ENCODE results near the gene DLL4. TPM values are rescaled to one million over a fixed set of nuclear protein-coding genes. Genes with fewer than 3 reads are reported as not detected.

Gene DLL4
- total RNA-seq, 1 donor from 2014 or later: 0.69 TPM

GRCh38 chr15:40942337-40942854 lies 13.3 kb downstream of the DLL4 start:
- DNase-seq (ENCODE audit: low read depth): no peak
- TF ChIP-seq CTCF (conservative IDR thresholded peaks at IDR 0.05; ENCODE audit: low read depth, low read length): no peak
- peak overlapping the region; percentile 57 for H3K4me3 ChIP-seq (ENCODE audit: low read depth, low read length)

GRCh38 chr15:40942878-40943277 lies 13.7 kb downstream of the DLL4 start:
- no peak for DNase-seq (ENCODE audit: low read depth)
- no peak for TF ChIP-seq CTCF (conservative IDR thresholded peaks at IDR 0.05; ENCODE audit: low read depth, low read length)
- no peak overlapping the region for H3K4me3 ChIP-seq (ENCODE audit: low read depth, low read length)

- no peak overlapping the region for H3K4me3 ChIP-seq (ENCODE audit: low read depth, low read length)
- no peak for TF ChIP-seq CTCF (conservative IDR thresholded peaks at IDR 0.05; ENCODE audit: low read depth, low read length)
- no peak for DNase-seq (ENCODE audit: low read depth)
Measured at GRCh38 chr15:40943764-40944365, 14.7 kb downstream of the DLL4 start.

- TF ChIP-seq CTCF (conservative IDR thresholded peaks at IDR 0.05; ENCODE audit: low read depth, low read length): no peak
- no peak for DNase-seq (ENCODE audit: low read depth)
Measured at GRCh38 chr15:40944510-40945296, 15.6 kb downstream of the DLL4 start.

GRCh38 chr15:40948706-40949473 lies 19.8 kb downstream of the DLL4 start:
- no peak for DNase-seq (ENCODE audit: low read depth)
- TF ChIP-seq CTCF (conservative IDR thresholded peaks at IDR 0.05; ENCODE audit: low read depth, low read length): no peak
- no peak overlapping the region for H3K4me3 ChIP-seq (ENCODE audit: low read depth, low read length)

More at GRCh38 chr15:40944510-40945296, 15.6 kb downstream of the DLL4 start:
- H3K4me3 ChIP-seq (ENCODE audit: low read depth, low read length): no peak overlapping the region

GRCh38 chr15:40949756-40950207 lies 20.6 kb downstream of the DLL4 start:
- no peak overlapping the region for H3K4me3 ChIP-seq (ENCODE audit: low read depth, low read length)
- no peak for TF ChIP-seq CTCF (conservative IDR thresholded peaks at IDR 0.05; ENCODE audit: low read depth, low read length)
- no peak for DNase-seq (ENCODE audit: low read depth)

All from epithelial cell of proximal tubule (primary cell).